ENCODE data around the gene BTNL2. TPM values are rescaled to one million over a fixed set of nuclear protein-coding genes. Genes with fewer than 3 reads are reported as not detected.

The BTNL2 gene
- total and polyA plus RNA-seq, 2 of the 13 experiments (the other 11 are each of a cell fraction or from before 2014, with no cell fraction given): not detected

GRCh38 chr6:32413427-32414047 is 6.6 kb upstream of the BTNL2 start (continued):
- TF ChIP-seq ZNF792 (CRISPR knock-in tag; IDR thresholded peaks at IDR 0.05) (0 out of 2 replicates have a peak, but pooled peaks have one; percentile 32), STAG1 (CRISPR knock-in tag; IDR thresholded peaks at IDR 0.05) (peak; percentile 88), MIXL1 (CRISPR knock-in tag; IDR thresholded peaks at IDR 0.05) (0 out of 2 replicates have a peak, but pooled peaks have one; percentile 18), SALL1 (CRISPR knock-in tag; IDR thresholded peaks at IDR 0.05) (0 out of 2 replicates have a peak, but pooled peaks have one; percentile 25), KAT8 (CRISPR knock-in tag; IDR thresholded peaks at IDR 0.05) (peak; percentile 23; the same call in 1 of the 2 replicates), ZBTB21 (CRISPR knock-in tag; IDR thresholded peaks at IDR 0.05) (no peak), SMC3 (IDR thresholded peaks at IDR 0.05; ENCODE audit: low read length) (peak; percentile 90), ARID5B (CRISPR knock-in tag; IDR thresholded peaks at IDR 0.05) (0 out of 2 replicates have a peak, but pooled peaks have one; percentile 17), LBX2 (CRISPR knock-in tag; IDR thresholded peaks at IDR 0.05; ENCODE audit: borderline replicate concordance) (0 out of 2 replicates have a peak, but pooled peaks have one; percentile 32), MIER3 (CRISPR knock-in tag; IDR thresholded peaks at IDR 0.05; ENCODE audit: borderline replicate concordance) (0 out of 2 replicates have a peak, but pooled peaks have one; percentile 29), KLF16 (CRISPR knock-in tag; IDR thresholded peaks at IDR 0.05) (peak in 1 of 2 experiments; percentile 49; a peak in 1 of 4 replicates), ZSCAN9 (CRISPR knock-in tag; IDR thresholded peaks at IDR 0.05; ENCODE audit: borderline replicate concordance) (0 out of 2 replicates have a peak, but pooled peaks have one; percentile 29), ZNF580 (CRISPR knock-in tag; IDR thresholded peaks at IDR 0.05; ENCODE audit: borderline replicate concordance, low read depth) (0 out of 2 replicates have a peak, but pooled peaks have one; percentile 18), TEAD2 (CRISPR knock-in tag; IDR thresholded peaks at IDR 0.05) (no peak), ETV5 (CRISPR knock-in tag; IDR thresholded peaks at IDR 0.05; ENCODE audit: borderline replicate concordance) (peak; percentile 34; the same call in 1 of the 2 replicates)
- TF ChIP-seq, protein P1, sequence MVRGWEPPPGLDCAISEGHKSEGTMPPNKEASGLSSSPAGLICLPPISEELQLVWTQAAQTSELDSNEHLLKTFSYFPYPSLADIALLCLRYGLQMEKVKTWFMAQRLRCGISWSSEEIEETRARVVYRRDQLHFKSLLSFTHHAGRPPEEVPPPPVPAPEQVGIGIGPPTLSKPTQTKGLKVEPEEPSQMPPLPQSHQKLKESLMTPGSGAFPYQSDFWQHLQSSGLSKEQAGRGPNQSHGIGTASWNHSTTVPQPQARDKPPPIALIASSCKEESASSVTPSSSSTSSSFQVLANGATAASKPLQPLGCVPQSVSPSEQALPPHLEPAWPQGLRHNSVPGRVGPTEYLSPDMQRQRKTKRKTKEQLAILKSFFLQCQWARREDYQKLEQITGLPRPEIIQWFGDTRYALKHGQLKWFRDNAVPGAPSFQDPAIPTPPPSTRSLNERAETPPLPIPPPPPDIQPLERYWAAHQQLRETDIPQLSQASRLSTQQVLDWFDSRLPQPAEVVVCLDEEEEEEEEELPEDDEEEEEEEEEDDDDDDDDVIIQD (CRISPR knock-in tag; IDR thresholded peaks at IDR 0.05; ENCODE audit: low read depth): no peak
- TF ChIP-seq, protein P2, sequence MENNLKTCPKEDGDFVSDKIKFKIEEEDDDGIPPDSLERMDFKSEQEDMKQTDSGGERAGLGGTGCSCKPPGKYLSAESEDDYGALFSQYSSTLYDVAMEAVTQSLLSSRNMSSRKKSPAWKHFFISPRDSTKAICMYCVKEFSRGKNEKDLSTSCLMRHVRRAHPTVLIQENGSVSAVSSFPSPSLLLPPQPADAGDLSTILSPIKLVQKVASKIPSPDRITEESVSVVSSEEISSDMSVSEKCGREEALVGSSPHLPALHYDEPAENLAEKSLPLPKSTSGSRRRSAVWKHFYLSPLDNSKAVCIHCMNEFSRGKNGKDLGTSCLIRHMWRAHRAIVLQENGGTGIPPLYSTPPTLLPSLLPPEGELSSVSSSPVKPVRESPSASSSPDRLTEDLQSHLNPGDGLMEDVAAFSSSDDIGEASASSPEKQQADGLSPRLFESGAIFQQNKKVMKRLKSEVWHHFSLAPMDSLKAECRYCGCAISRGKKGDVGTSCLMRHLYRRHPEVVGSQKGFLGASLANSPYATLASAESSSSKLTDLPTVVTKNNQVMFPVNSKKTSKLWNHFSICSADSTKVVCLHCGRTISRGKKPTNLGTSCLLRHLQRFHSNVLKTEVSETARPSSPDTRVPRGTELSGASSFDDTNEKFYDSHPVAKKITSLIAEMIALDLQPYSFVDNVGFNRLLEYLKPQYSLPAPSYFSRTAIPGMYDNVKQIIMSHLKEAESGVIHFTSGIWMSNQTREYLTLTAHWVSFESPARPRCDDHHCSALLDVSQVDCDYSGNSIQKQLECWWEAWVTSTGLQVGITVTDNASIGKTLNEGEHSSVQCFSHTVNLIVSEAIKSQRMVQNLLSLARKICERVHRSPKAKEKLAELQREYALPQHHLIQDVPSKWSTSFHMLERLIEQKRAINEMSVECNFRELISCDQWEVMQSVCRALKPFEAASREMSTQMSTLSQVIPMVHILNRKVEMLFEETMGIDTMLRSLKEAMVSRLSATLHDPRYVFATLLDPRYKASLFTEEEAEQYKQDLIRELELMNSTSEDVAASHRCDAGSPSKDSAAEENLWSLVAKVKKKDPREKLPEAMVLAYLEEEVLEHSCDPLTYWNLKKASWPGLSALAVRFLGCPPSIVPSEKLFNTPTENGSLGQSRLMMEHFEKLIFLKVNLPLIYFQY (CRISPR knock-in tag; IDR thresholded peaks at IDR 0.05; ENCODE audit: borderline replicate concordance): peak; percentile 49; the same call in 1 of the 2 replicates
- TF ChIP-seq, protein P3, sequence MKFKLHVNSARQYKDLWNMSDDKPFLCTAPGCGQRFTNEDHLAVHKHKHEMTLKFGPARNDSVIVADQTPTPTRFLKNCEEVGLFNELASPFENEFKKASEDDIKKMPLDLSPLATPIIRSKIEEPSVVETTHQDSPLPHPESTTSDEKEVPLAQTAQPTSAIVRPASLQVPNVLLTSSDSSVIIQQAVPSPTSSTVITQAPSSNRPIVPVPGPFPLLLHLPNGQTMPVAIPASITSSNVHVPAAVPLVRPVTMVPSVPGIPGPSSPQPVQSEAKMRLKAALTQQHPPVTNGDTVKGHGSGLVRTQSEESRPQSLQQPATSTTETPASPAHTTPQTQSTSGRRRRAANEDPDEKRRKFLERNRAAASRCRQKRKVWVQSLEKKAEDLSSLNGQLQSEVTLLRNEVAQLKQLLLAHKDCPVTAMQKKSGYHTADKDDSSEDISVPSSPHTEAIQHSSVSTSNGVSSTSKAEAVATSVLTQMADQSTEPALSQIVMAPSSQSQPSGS (CRISPR knock-in tag; IDR thresholded peaks at IDR 0.05): 0 out of 2 replicates have a peak, but pooled peaks have one; percentile 20
